ENCODE results near the gene ANGPTL2. TPM values are rescaled to one million over a fixed set of nuclear protein-coding genes. Genes with fewer than 3 reads are reported as not detected.
A peak's percentile ranks its signal among the peaks of the same experiment; 100 is the strongest.

The ANGPTL2 gene
- total and polyA plus RNA-seq, 4 experiments from 2014 or later = not detected

- H3K27me3 ChIP-seq (ENCODE audit: insufficient read depth, low read length) = no peaks in the 10 kb centered on the region
- POLR2A ChIA-PET (ENCODE audit: partially characterized antibody) = no interaction called here
Measured at GRCh38 chr9:127083138-127083980, 39.1 kb downstream of the ANGPTL2 start.

GRCh38 chr9:127081250-127082185 is 40.9 kb downstream of the ANGPTL2 start:
- H3K27me3 ChIP-seq (ENCODE audit: insufficient read depth, low read length) = no peaks in the 10 kb centered on the region
- no peaks in the 10 kb centered on the region for H3K36me3 ChIP-seq (ENCODE audit: insufficient read depth, low read length)
- H3K9me3 ChIP-seq (ENCODE audit: control insufficient read depth in 1 of 2, low read length in 2 of 2) = no peaks in the 10 kb centered on the region
- intact Hi-C loops (cut with micrococcal nuclease) = no loop called here
- peaks cover 2 to 10% of the 10 kb centered on the region in 2 donors for H3K36me3 Mint-ChIP-seq
- H3K4me3 ChIP-seq (ENCODE audit: low read length in 2 of 2) = no peak overlapping the region
- ChIA-PET POLR2A (ENCODE audit: partially characterized antibody) (no interaction called here), CTCF (ENCODE audit: partially characterized antibody) (no interaction called here)
- no peak overlapping the region for H3K27ac ChIP-seq (ENCODE audit: low read depth, low read length)
- H3K4me1 Mint-ChIP-seq = peaks cover 6 to 21% (median 8%) of the 10 kb centered on the region in 4 donors
- peaks cover 10% of the 10 kb centered on the region for H3K4me1 ChIP-seq (ENCODE audit: insufficient read depth, low read length)
- no peaks in the 10 kb centered on the region for H3K27me3 Mint-ChIP-seq
- no peaks in the 10 kb centered on the region for H3K9me3 Mint-ChIP-seq
- H3K27ac Mint-ChIP-seq = no peak overlapping the region
- no peak overlapping the region for H3K4me3 Mint-ChIP-seq
- DNase-seq = no peak

More at GRCh38 chr9:127083138-127083980, 39.1 kb downstream of the ANGPTL2 start:
- Histone ChIP-seq H3K9me3 (ENCODE audit: control insufficient read depth in 1 of 2, low read length in 2 of 2) (no peaks in the 10 kb centered on the region), H3K36me3 (ENCODE audit: insufficient read depth, low read length) (no peaks in the 10 kb centered on the region), H3K27ac (ENCODE audit: low read depth, low read length) (no peak overlapping the region), H3K4me3 (ENCODE audit: low read length in 2 of 2) (no peak overlapping the region), H3K4me1 (ENCODE audit: insufficient read depth, low read length) (peaks cover 10% of the 10 kb centered on the region)
- H3K4me1 Mint-ChIP-seq = peaks cover 6 to 16% (median 8%) of the 10 kb centered on the region in 4 donors
- intact Hi-C loops (cut with micrococcal nuclease) = no loop called here
- H3K27ac Mint-ChIP-seq = no peak overlapping the region
- peaks cover 2 to 5% of the 10 kb centered on the region in 2 donors for H3K36me3 Mint-ChIP-seq
- no peaks in the 10 kb centered on the region for H3K9me3 Mint-ChIP-seq
- H3K27me3 Mint-ChIP-seq = no peaks in the 10 kb centered on the region
- H3K4me3 Mint-ChIP-seq = no peak overlapping the region
- DNase-seq = no peak
- CTCF ChIA-PET (ENCODE audit: partially characterized antibody) = no interaction called here

GRCh38 chr9:127079446-127080140 is 42.8 kb downstream of the ANGPTL2 start:
- Mint-ChIP-seq H3K4me1 (peaks cover 3 to 10% (median 4%) of the 10 kb centered on the region in 4 donors), H3K36me3 (peaks cover 2 to 10% of the 10 kb centered on the region in 2 donors), H3K9me3 (no peaks in the 10 kb centered on the region), H3K27me3 (no peaks in the 10 kb centered on the region), H3K4me3 (no peak overlapping the region), H3K27ac (no peak overlapping the region)
- intact Hi-C loops (cut with micrococcal nuclease) = no loop called here
- H3K27me3 ChIP-seq (ENCODE audit: insufficient read depth, low read length) = no peaks in the 10 kb centered on the region
- H3K9me3 ChIP-seq (ENCODE audit: control insufficient read depth in 1 of 2, low read length in 2 of 2) = no peaks in the 10 kb centered on the region
- no peak for DNase-seq
- no peaks in the 10 kb centered on the region for H3K36me3 ChIP-seq (ENCODE audit: insufficient read depth, low read length)
- H3K27ac ChIP-seq (ENCODE audit: low read depth, low read length) = no peak overlapping the region
- ChIA-PET POLR2A (ENCODE audit: partially characterized antibody) (no interaction called here), CTCF (ENCODE audit: partially characterized antibody) (no interaction called here)
- H3K4me1 ChIP-seq (ENCODE audit: insufficient read depth, low read length) = peaks cover 9% of the 10 kb centered on the region
- no peak overlapping the region for H3K4me3 ChIP-seq (ENCODE audit: low read length in 2 of 2)

GRCh38 chr9:127078988-127079387 is 43.4 kb downstream of the ANGPTL2 start:
- Histone ChIP-seq H3K4me3 (ENCODE audit: low read length in 2 of 2) (no peak overlapping the region), H3K27ac (ENCODE audit: low read depth, low read length) (no peak overlapping the region), H3K27me3 (ENCODE audit: insufficient read depth, low read length) (no peaks in the 10 kb centered on the region), H3K9me3 (ENCODE audit: control insufficient read depth in 1 of 2, low read length in 2 of 2) (no peaks in the 10 kb centered on the region), H3K4me1 (ENCODE audit: insufficient read depth, low read length) (peaks cover 5% of the 10 kb centered on the region), H3K36me3 (ENCODE audit: insufficient read depth, low read length) (no peaks in the 10 kb centered on the region)
- Mint-ChIP-seq H3K36me3 (peaks cover 2 to 10% of the 10 kb centered on the region in 2 donors), H3K4me1 (peaks cover 0 to 6% (median under 1%) of the 10 kb centered on the region in 4 donors), H3K27me3 (no peaks in the 10 kb centered on the region), H3K9me3 (no peaks in the 10 kb centered on the region), H3K27ac (no peak overlapping the region), H3K4me3 (no peak overlapping the region)
- POLR2A ChIA-PET (ENCODE audit: partially characterized antibody) = no interaction called here
- intact Hi-C loops (cut with micrococcal nuclease) = no loop called here
- DNase-seq = no peak
- CTCF ChIA-PET (ENCODE audit: partially characterized antibody) = no interaction called here

GRCh38 chr9:127078336-127078735 is 44.1 kb downstream of the ANGPTL2 start:
- no peak for DNase-seq
- Histone ChIP-seq H3K36me3 (ENCODE audit: insufficient read depth, low read length) (no peaks in the 10 kb centered on the region), H3K4me1 (ENCODE audit: insufficient read depth, low read length) (peaks cover 5% of the 10 kb centered on the region), H3K27ac (ENCODE audit: low read depth, low read length) (no peak overlapping the region), H3K4me3 (ENCODE audit: low read length in 2 of 2) (no peak overlapping the region), H3K27me3 (ENCODE audit: insufficient read depth, low read length) (no peaks in the 10 kb centered on the region), H3K9me3 (ENCODE audit: control insufficient read depth in 1 of 2, low read length in 2 of 2) (no peaks in the 10 kb centered on the region)
- peak overlapping the region in 1 of 7 donors; percentile 35 for H3K27ac Mint-ChIP-seq
- no peaks in the 10 kb centered on the region for H3K9me3 Mint-ChIP-seq
- H3K4me3 Mint-ChIP-seq = no peak overlapping the region
- peaks cover 0 to 6% (median under 1%) of the 10 kb centered on the region in 4 donors for H3K4me1 Mint-ChIP-seq
- intact Hi-C loops (cut with micrococcal nuclease) = no loop called here
- CTCF ChIA-PET (ENCODE audit: partially characterized antibody) = no interaction called here
- H3K27me3 Mint-ChIP-seq = no peaks in the 10 kb centered on the region
- H3K36me3 Mint-ChIP-seq = peaks cover 2 to 10% of the 10 kb centered on the region in 2 donors
- POLR2A ChIA-PET (ENCODE audit: partially characterized antibody) = no interaction called here

- no peak overlapping the region for H3K4me3 Mint-ChIP-seq
- H3K4me1 Mint-ChIP-seq = peaks cover 0 to 6% (median under 1%) of the 10 kb centered on the region in 4 donors
- H3K27ac ChIP-seq (ENCODE audit: low read depth, low read length) = no peak overlapping the region
- H3K27me3 Mint-ChIP-seq = no peaks in the 10 kb centered on the region
- DNase-seq = no peak
- no peaks in the 10 kb centered on the region for H3K36me3 ChIP-seq (ENCODE audit: insufficient read depth, low read length)
- no peak overlapping the region for H3K27ac Mint-ChIP-seq
- ChIA-PET POLR2A (ENCODE audit: partially characterized antibody) (no interaction called here), CTCF (ENCODE audit: partially characterized antibody) (no interaction called here)
- no peaks in the 10 kb centered on the region for H3K27me3 ChIP-seq (ENCODE audit: insufficient read depth, low read length)
- H3K9me3 ChIP-seq (ENCODE audit: control insufficient read depth in 1 of 2, low read length in 2 of 2) = no peaks in the 10 kb centered on the region
- peaks cover 2 to 10% of the 10 kb centered on the region in 2 donors for H3K36me3 Mint-ChIP-seq
- H3K4me1 ChIP-seq (ENCODE audit: insufficient read depth, low read length) = peaks cover 5% of the 10 kb centered on the region
- no peak overlapping the region for H3K4me3 ChIP-seq (ENCODE audit: low read length in 2 of 2)
- intact Hi-C loops (cut with micrococcal nuclease) = no loop called here
- H3K9me3 Mint-ChIP-seq = no peaks in the 10 kb centered on the region
Measured at GRCh38 chr9:127077644-127077946, 44.8 kb downstream of the ANGPTL2 start.
